Keratinocyte (primary cell): ENCODE results near the gene PTEN. TPM values are rescaled to one million over a fixed set of nuclear protein-coding genes. Genes with fewer than 3 reads are reported as not detected.

Experiments used
- DNase-seq: peaks from one replicate; pipeline ENCODE4 v3.0.0-alpha.2; 2011; ENCODE audit warnings: low read depth, missing footprints, low spot score
- FAIRE-seq: peaks from 2 replicates; lab custom pipeline; 2011; peaks lifted over from hg19 to GRCh38; lab: Jason Lieb, UNC
- H2AFZ ChIP-seq: 2 replicates; pipeline ENCODE4 v1.6.0; 2012; ENCODE audit warnings: low read length, control low read depth, inconsistent platforms; ENCODE audit not compliant: control insufficient read depth
- H3K27ac ChIP-seq: 2 replicates; pipeline ENCODE4 v1.5.1; 2011; ENCODE audit warnings: low read length; ENCODE audit not compliant: control insufficient read depth, insufficient read depth
- H3K27me3 ChIP-seq: 3 replicates; pipeline ENCODE4 v1.6.0; 2011; ENCODE audit warnings: low read length; ENCODE audit not compliant: control insufficient read depth, insufficient read depth; ENCODE audit errors: extremely low read depth
- H3K36me3 ChIP-seq, 2 experiments: 2 replicates in 1 of 2; 3 replicates in 1 of 2; pipeline ENCODE4 v1.5.1; 2011; ENCODE audit warnings: low read length in 2 of 2, mild to moderate bottlenecking in 1 of 2; ENCODE audit not compliant: control insufficient read depth in 2 of 2, insufficient read depth in 2 of 2; ENCODE audit errors: extremely low read depth in 1 of 2
- H3K4me1 ChIP-seq: 3 replicates; pipeline ENCODE4 v1.5.1; 2011; ENCODE audit warnings: low read length; ENCODE audit not compliant: control insufficient read depth, insufficient read depth; ENCODE audit errors: extremely low read depth
- H3K4me2 ChIP-seq: 3 replicates; pipeline ENCODE4 v1.6.0; 2011; ENCODE audit warnings: low read depth, low read length; ENCODE audit not compliant: control insufficient read depth, insufficient read depth; ENCODE audit errors: extremely low read depth
- H3K4me3 ChIP-seq, 3 experiments: fragments of 200-600 bp in 1 of 3; sonication (generic) in 1 of 3; 2 replicates in 2 of 3; 3 replicates in 1 of 3; pipeline ENCODE4 v1.5.1; 2011 to 2016; ENCODE audit warnings: low read length in 3 of 3, mild to moderate bottlenecking in 3 of 3, control low read depth in 2 of 3, inconsistent platforms in 1 of 3, low read depth in 1 of 3, mixed read lengths in 1 of 3, mixed run types in 1 of 3, moderate library complexity in 1 of 3; ENCODE audit not compliant: control insufficient read depth in 2 of 3, insufficient read depth in 2 of 3; ENCODE audit errors: extremely low read depth in 1 of 3
- H3K79me2 ChIP-seq: 2 replicates; pipeline ENCODE4 v1.6.0; 2012; ENCODE audit warnings: low read length; ENCODE audit not compliant: control insufficient read depth, insufficient read depth
- H3K9ac ChIP-seq: 3 replicates; pipeline ENCODE4 v1.6.0; 2011; ENCODE audit warnings: low read length; ENCODE audit not compliant: control insufficient read depth, insufficient read depth; ENCODE audit errors: extremely low read depth
- H3K9me1 ChIP-seq: 3 replicates; pipeline ENCODE4 v1.6.0; 2011; ENCODE audit warnings: low read length; ENCODE audit not compliant: control insufficient read depth, insufficient read depth; ENCODE audit errors: extremely low read depth
- H3K9me3 ChIP-seq: 2 replicates; pipeline ENCODE4 v1.5.1; 2012; ENCODE audit warnings: low read depth, low read length; ENCODE audit not compliant: control insufficient read depth
- H4K20me1 ChIP-seq: 3 replicates; pipeline ENCODE4 v1.6.0; 2011; ENCODE audit warnings: low read length; ENCODE audit not compliant: control insufficient read depth, insufficient read depth; ENCODE audit errors: extremely low read depth
- EZH2 ChIP-seq: IDR thresholded peaks from one replicate; pipeline ENCODE4 v1.6.1; 2012; ENCODE audit warnings: inconsistent platforms, mild to moderate bottlenecking, low read length, moderate library complexity
- dilution Hi-C: fragments of 300-500 bp; cut with MboI; formaldehyde crosslinking; loops from one replicate; pipeline ENCODE4 v1.7.0; 2020; ENCODE audit warnings: low sequenced_read_pairs; ENCODE audit not compliant: extremely low pct_ligation_motif_present
- polyA plus RNA-seq, 5 experiments: library from polyadenylated mRNA; depleted of rRNA in 3 of 5; stranded (reverse) in 3 of 5; stranded (forward) in 1 of 5; unstranded in 1 of 5; fragments of >200 nt; gene quantifications; 1 replicate in 1 of 5; 2 replicates in 3 of 5; 3 replicates in 1 of 5; pipeline versions ENCODE4 v1.2.1 to v1.2.3, GENCODE V29; 2011 to 2012; ENCODE audit warnings: missing spikeins in 2 of 5, low read depth in 1 of 5, low replicate concordance in 1 of 5
- TF ChIP-seq, protein P1 (sequence below), 3 experiments: IDR thresholded peaks in 1 of 3; conservative IDR thresholded peaks in 1 of 3; optimal IDR thresholded peaks in 1 of 3; 2 replicates in 2 of 3; 3 replicates in 1 of 3; pipeline versions ENCODE3 to v1.5.1; 2011; ENCODE audit warnings: low read length in 3 of 3, mild to moderate bottlenecking in 3 of 3, moderate library complexity in 2 of 3, control low read depth in 1 of 3, inconsistent platforms in 1 of 3; ENCODE audit not compliant: insufficient read depth in 2 of 3; ENCODE audit errors: extremely low read depth in 1 of 3

The PTEN gene
- polyA plus RNA-seq, 1 donor (not counting 4 experiments of a cell fraction or from before 2014, with no cell fraction given) = 39.4 TPM

DNA sequence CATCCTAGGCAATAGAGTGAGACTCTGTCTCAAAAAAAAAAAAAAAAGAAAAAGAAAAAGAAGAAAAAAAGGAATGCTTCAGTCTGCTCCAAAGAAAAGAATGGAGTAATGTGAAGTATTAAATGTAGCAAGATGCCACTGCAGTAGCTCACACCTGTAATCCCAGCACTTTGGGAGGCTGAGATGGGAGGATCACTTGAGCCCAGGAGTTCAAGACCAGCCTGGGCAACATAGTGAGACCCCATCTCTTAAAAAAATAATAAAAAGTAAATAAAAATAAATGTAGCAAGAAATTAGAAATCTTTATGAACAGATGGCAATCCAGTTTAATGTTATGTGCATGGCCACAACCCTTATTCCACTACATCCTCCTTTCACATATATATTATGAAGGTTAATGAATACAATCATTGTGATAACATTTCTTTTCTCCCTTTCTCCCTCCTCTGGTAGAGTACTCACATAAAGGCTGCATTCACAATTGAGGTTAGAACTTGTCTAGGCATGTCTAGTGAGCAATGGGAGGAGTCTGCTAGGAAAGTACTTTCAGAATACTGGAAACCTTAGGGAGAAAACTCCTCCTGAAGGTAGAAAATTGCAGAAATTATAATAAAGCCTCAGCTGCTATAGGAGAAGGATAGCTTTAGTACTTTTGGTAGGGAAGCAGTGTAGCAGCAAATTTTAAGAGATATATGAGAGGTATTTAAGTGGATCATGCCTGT is 20.5 kb upstream of the PTEN start:
- H3K4me1 ChIP-seq = peaks cover 34% of the 10 kb centered on the region
- dilution Hi-C loops = no loop called here
- peak; percentile 51 for FAIRE-seq

DNA sequence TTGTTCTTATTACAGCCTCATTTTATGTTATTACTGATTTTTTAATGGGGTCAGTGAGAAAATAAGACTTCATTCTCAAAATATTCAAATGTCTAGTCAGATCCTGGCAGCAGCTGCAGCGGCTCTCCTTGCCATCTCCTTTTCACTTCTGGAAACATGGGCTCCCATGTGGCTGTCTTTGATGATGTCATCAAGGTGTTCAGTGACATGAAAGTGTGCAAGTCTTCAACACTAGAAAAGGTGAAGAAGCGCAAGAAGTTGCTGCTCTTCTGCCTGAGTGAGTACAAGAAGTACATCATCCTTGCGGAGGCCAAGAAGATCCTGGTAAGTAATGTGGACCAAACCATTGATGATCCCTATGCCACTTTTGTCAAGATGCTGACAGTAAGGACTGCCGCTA is 19.7 kb upstream of the PTEN start:
- no peak overlapping the region for H3K27ac ChIP-seq
- no peak overlapping the region for H3K4me3 ChIP-seq
- TF ChIP-seq EZH2 = no peak
- TF ChIP-seq, protein P1, sequence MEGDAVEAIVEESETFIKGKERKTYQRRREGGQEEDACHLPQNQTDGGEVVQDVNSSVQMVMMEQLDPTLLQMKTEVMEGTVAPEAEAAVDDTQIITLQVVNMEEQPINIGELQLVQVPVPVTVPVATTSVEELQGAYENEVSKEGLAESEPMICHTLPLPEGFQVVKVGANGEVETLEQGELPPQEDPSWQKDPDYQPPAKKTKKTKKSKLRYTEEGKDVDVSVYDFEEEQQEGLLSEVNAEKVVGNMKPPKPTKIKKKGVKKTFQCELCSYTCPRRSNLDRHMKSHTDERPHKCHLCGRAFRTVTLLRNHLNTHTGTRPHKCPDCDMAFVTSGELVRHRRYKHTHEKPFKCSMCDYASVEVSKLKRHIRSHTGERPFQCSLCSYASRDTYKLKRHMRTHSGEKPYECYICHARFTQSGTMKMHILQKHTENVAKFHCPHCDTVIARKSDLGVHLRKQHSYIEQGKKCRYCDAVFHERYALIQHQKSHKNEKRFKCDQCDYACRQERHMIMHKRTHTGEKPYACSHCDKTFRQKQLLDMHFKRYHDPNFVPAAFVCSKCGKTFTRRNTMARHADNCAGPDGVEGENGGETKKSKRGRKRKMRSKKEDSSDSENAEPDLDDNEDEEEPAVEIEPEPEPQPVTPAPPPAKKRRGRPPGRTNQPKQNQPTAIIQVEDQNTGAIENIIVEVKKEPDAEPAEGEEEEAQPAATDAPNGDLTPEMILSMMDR (optimal IDR thresholded peaks at IDR 0.05 in 1 of 3, IDR thresholded peaks at IDR 0.05 in 1 of 3, conservative IDR thresholded peaks at IDR 0.05 in 1 of 3; ENCODE audit: extremely low read depth in 1 of 3, insufficient read depth in 2 of 3, low read length in 3 of 3) = no peak
- no peaks in the 10 kb centered on the region for H3K79me2 ChIP-seq
- dilution Hi-C loops = no loop called here
- H3K9ac ChIP-seq = no peak overlapping the region
- no peak for FAIRE-seq
- H4K20me1 ChIP-seq = no peaks in the 10 kb centered on the region
- no peaks in the 10 kb centered on the region for H3K9me1 ChIP-seq
- no peaks in the 10 kb centered on the region for H3K9me3 ChIP-seq
- DNase-seq = no peak
- H2AFZ ChIP-seq = no peak overlapping the region
- H3K27me3 ChIP-seq = no peaks in the 10 kb centered on the region
- no peak overlapping the region for H3K4me2 ChIP-seq
- no peaks in the 10 kb centered on the region for H3K36me3 ChIP-seq
- peaks cover 37% of the 10 kb centered on the region for H3K4me1 ChIP-seq

More for the DNA sequence above, 20.5 kb upstream of the PTEN start:
- peak overlapping the region; percentile 7 for H3K4me2 ChIP-seq
- H3K36me3 ChIP-seq = no peaks in the 10 kb centered on the region
- DNase-seq = peak; percentile 76
- no peaks in the 10 kb centered on the region for H3K27me3 ChIP-seq
- peak overlapping the region; percentile 64 for H3K27ac ChIP-seq
- H3K9me3 ChIP-seq = no peaks in the 10 kb centered on the region
- no peak overlapping the region for H3K4me3 ChIP-seq
- no peak overlapping the region for H3K9ac ChIP-seq
- no peaks in the 10 kb centered on the region for H3K9me1 ChIP-seq
- no peaks in the 10 kb centered on the region for H4K20me1 ChIP-seq
- TF ChIP-seq EZH2 = no peak
- TF ChIP-seq, protein P1 (optimal IDR thresholded peaks at IDR 0.05 in 1 of 3, IDR thresholded peaks at IDR 0.05 in 1 of 3, conservative IDR thresholded peaks at IDR 0.05 in 1 of 3; ENCODE audit: extremely low read depth in 1 of 3, insufficient read depth in 2 of 3, low read length in 3 of 3) = no peak
- H2AFZ ChIP-seq = no peak overlapping the region
- H3K79me2 ChIP-seq = no peaks in the 10 kb centered on the region
